Caco-2 (cell line): ENCODE data around the gene ARHGAP15. TPM values are rescaled to one million over a fixed set of nuclear protein-coding genes. Genes with fewer than 3 reads are reported as not detected.

Experiments used
- BruUV-seq: library from RNA; stranded (reverse); fragments of 400-500 nt; replicated peaks from 2 replicates; lab custom pipeline; 2021; lab: Mats Ljungman, UMichigan
- CTCF ChIA-PET: fragments of 300-600 bp; sonication (Branson Sonifier 250); formaldehyde crosslinking; loops from one replicate; lab custom pipeline; 2022; ENCODE audit warnings: antibody characterized with exemption; lab: Charles Lee
- POLR2A ChIA-PET: fragments of 300-600 bp; sonication (Branson Sonifier 250); formaldehyde crosslinking; loops from one replicate; lab custom pipeline; 2022; ENCODE audit warnings: antibody characterized with exemption; lab: Charles Lee
- DNase-seq, 2 experiments: peaks; one replicate each; pipeline versions ENCODE4 v3.0.0 to v3.0.0-alpha.2; 2020 to 2022
- H3K27me3 ChIP-seq: replicated peaks from 2 replicates; pipeline ENCODE4 v1.6.0; 2011; ENCODE audit warnings: low read length; ENCODE audit not compliant: control insufficient read depth, insufficient read depth
- H3K36me3 ChIP-seq: 2 replicates; pipeline ENCODE4 v1.5.1; 2011; ENCODE audit warnings: low read length; ENCODE audit not compliant: control insufficient read depth, insufficient read depth
- H3K4me1 ChIP-seq: fragments of 250-450 bp; sonication (Bioruptor Pico); 2 replicates; pipeline ENCODE4 v1.5.1; 2020; ENCODE audit warnings: mild to moderate bottlenecking
- H3K4me3 ChIP-seq: 2 replicates; pipeline ENCODE4 v1.5.1; 2011; ENCODE audit warnings: low read depth, mild to moderate bottlenecking, control low read depth, low read length
- H3K9me3 ChIP-seq: fragments of 250-450 bp; sonication (Bioruptor Pico); 2 replicates; pipeline ENCODE4 v1.5.1; 2020; ENCODE audit warnings: mild to moderate bottlenecking, moderate library complexity
- H3K27ac Mint-ChIP-seq: one replicate; pipeline ENCODE4 v1.8.0; 2022; ENCODE audit warnings: mixed read lengths; ENCODE audit not compliant: unreplicated experiment
- H3K27me3 Mint-ChIP-seq: one replicate; pipeline ENCODE4 v1.8.0; 2022; ENCODE audit warnings: mixed read lengths; ENCODE audit not compliant: insufficient read depth, unreplicated experiment
- H3K36me3 Mint-ChIP-seq: one replicate; pipeline ENCODE4 v1.8.0; 2022; ENCODE audit warnings: mild to moderate bottlenecking, mixed read lengths; ENCODE audit not compliant: insufficient read depth, unreplicated experiment
- H3K4me1 Mint-ChIP-seq: one replicate; pipeline ENCODE4 v1.8.0; 2022; ENCODE audit warnings: low read depth, mixed read lengths; ENCODE audit not compliant: unreplicated experiment
- H3K4me3 Mint-ChIP-seq: one replicate; pipeline ENCODE4 v1.8.0; 2022; ENCODE audit warnings: mild to moderate bottlenecking, moderate library complexity, mixed read lengths; ENCODE audit not compliant: unreplicated experiment
- H3K9me3 Mint-ChIP-seq: one replicate; pipeline ENCODE4 v1.8.0; 2022; ENCODE audit warnings: mixed read lengths; ENCODE audit not compliant: unreplicated experiment
- intact Hi-C: fragments of 100-400 bp; cut with micrococcal nuclease; formaldehyde crosslinking; loops from one replicate; pipeline ENCODE4 v1.10.0; 2022; ENCODE audit not compliant: unreplicated experiment
- total RNA-seq: library from RNA; stranded (reverse); gene quantifications from 2 replicates; pipeline ENCODE4 v1.2.3, GENCODE V29; 2022
- TF ChIP-seq, protein P1 (sequence below), 2 experiments: fragments of 200-600 bp in 1 of 2; IDR thresholded peaks; 1 replicate in 1 of 2; 2 replicates in 1 of 2; pipeline versions ENCODE4 v1.5.1 to v1.8.0; 2011 to 2022; ENCODE audit warnings: antibody characterized with exemption in 1 of 2, control low read depth in 1 of 2, inconsistent platforms in 1 of 2, low read depth in 1 of 2, low read length in 1 of 2, mild to moderate bottlenecking in 1 of 2, moderate library complexity in 1 of 2; ENCODE audit not compliant: insufficient read depth in 1 of 2, severe bottlenecking in 1 of 2, unreplicated experiment in 1 of 2

Gene ARHGAP15
- total RNA-seq, 1 experiment from 2014 or later, result not detected

GRCh38 chr2:143347901-143348414 is 218.7 kb downstream of the ARHGAP15 start:
- ChIA-PET POLR2A (no interaction called here), CTCF (no interaction called here)
- no peaks in the 10 kb centered on the region for H3K36me3 Mint-ChIP-seq
- no peaks in the 10 kb centered on the region for H3K36me3 ChIP-seq
- TF ChIP-seq, protein P1, sequence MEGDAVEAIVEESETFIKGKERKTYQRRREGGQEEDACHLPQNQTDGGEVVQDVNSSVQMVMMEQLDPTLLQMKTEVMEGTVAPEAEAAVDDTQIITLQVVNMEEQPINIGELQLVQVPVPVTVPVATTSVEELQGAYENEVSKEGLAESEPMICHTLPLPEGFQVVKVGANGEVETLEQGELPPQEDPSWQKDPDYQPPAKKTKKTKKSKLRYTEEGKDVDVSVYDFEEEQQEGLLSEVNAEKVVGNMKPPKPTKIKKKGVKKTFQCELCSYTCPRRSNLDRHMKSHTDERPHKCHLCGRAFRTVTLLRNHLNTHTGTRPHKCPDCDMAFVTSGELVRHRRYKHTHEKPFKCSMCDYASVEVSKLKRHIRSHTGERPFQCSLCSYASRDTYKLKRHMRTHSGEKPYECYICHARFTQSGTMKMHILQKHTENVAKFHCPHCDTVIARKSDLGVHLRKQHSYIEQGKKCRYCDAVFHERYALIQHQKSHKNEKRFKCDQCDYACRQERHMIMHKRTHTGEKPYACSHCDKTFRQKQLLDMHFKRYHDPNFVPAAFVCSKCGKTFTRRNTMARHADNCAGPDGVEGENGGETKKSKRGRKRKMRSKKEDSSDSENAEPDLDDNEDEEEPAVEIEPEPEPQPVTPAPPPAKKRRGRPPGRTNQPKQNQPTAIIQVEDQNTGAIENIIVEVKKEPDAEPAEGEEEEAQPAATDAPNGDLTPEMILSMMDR (IDR thresholded peaks at IDR 0.05; ENCODE audit: insufficient read depth in 1 of 2, low read depth in 1 of 2, low read length in 1 of 2, severe bottlenecking in 1 of 2, unreplicated experiment in 1 of 2), result no peak
- intact Hi-C loops, result no loop called here
- no peaks in the 10 kb centered on the region for H3K4me1 Mint-ChIP-seq
- peaks cover 8% of the 10 kb centered on the region for H3K27me3 Mint-ChIP-seq
- no peak overlapping the region for H3K27ac Mint-ChIP-seq
- no peaks in the 10 kb centered on the region for H3K9me3 Mint-ChIP-seq
- H3K4me3 ChIP-seq, result no peak overlapping the region
- no peaks in the 10 kb centered on the region for H3K4me1 ChIP-seq
- BruUV-seq, result no TSS peak
- H3K9me3 ChIP-seq, result no peaks in the 10 kb centered on the region
- no peak for DNase-seq
- H3K4me3 Mint-ChIP-seq, result no peak overlapping the region
- H3K27me3 ChIP-seq, result no peaks in the 10 kb centered on the region

GRCh38 chr2:143354050-143354750 is 225.0 kb downstream of the ARHGAP15 start:
- Mint-ChIP-seq H3K4me3 (no peak overlapping the region), H3K9me3 (no peaks in the 10 kb centered on the region), H3K27me3 (peaks cover 12% of the 10 kb centered on the region), H3K36me3 (no peaks in the 10 kb centered on the region), H3K27ac (no peak overlapping the region), H3K4me1 (no peaks in the 10 kb centered on the region)
- Histone ChIP-seq H3K4me1 (no peaks in the 10 kb centered on the region), H3K27me3 (no peaks in the 10 kb centered on the region), H3K36me3 (no peaks in the 10 kb centered on the region), H3K9me3 (no peaks in the 10 kb centered on the region), H3K4me3 (no peak overlapping the region)
- no peak for DNase-seq
- BruUV-seq, result no TSS peak
- CTCF ChIA-PET, result no interaction called here
- intact Hi-C loops, result no loop called here
- POLR2A ChIA-PET, result no interaction called here
- TF ChIP-seq, protein P1 (IDR thresholded peaks at IDR 0.05; ENCODE audit: insufficient read depth in 1 of 2, low read depth in 1 of 2, low read length in 1 of 2, severe bottlenecking in 1 of 2, unreplicated experiment in 1 of 2), result no peak

- no peaks in the 10 kb centered on the region for H3K4me1 ChIP-seq
- intact Hi-C loops, result no loop called here
- H3K4me3 ChIP-seq, result no peak overlapping the region
- H3K27ac Mint-ChIP-seq, result no peak overlapping the region
- BruUV-seq, result no TSS peak
- peaks cover 14% of the 10 kb centered on the region for H3K27me3 Mint-ChIP-seq
- ChIA-PET CTCF (no interaction called here), POLR2A (no interaction called here)
- H3K9me3 Mint-ChIP-seq, result no peaks in the 10 kb centered on the region
- H3K9me3 ChIP-seq, result no peaks in the 10 kb centered on the region
- TF ChIP-seq, protein P1 (IDR thresholded peaks at IDR 0.05; ENCODE audit: insufficient read depth in 1 of 2, low read depth in 1 of 2, low read length in 1 of 2, severe bottlenecking in 1 of 2, unreplicated experiment in 1 of 2), result no peak
- H3K4me1 Mint-ChIP-seq, result no peaks in the 10 kb centered on the region
- no peaks in the 10 kb centered on the region for H3K27me3 ChIP-seq
- H3K4me3 Mint-ChIP-seq, result no peak overlapping the region
- no peaks in the 10 kb centered on the region for H3K36me3 ChIP-seq
- no peaks in the 10 kb centered on the region for H3K36me3 Mint-ChIP-seq
- DNase-seq, result no peak
Observed at GRCh38 chr2:143355870-143356269, 226.7 kb downstream of the ARHGAP15 start.
